ENCODE results near the gene SHE. TPM values are rescaled to one million over a fixed set of nuclear protein-coding genes. Genes with fewer than 3 reads are reported as not detected.

Gene SHE
- total and polyA plus RNA-seq, 2 donors (not counting 3 experiments of a cell fraction or from before 2014, with no cell fraction given): 30.1 to 52.7 TPM

DNA sequence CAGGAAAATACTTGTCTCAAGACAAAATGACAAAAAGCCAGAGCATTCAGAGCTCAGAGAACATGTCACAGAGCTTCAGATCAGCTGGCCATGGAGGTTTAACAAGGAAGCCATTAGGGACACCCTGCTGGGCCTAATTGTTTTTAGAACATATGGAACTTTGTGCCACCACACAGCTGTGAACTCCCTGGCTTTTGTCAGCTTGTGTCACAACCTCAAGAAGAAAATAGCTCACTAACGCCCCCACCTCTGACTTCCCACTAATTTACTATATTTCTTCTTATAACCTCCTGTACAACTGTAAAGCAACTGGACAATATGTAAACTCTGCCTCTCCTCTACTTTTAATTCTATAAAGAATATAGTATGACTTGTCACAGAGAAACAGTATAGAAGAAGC, 21.2 kb downstream of the SHE start:
- no peak overlapping the region for H3K9ac ChIP-seq (replicated peaks; ENCODE audit: extremely low read depth, insufficient read depth, low read length)
- DNase-seq (ENCODE audit: low read depth, low spot score) (peak; percentile 35), FAIRE-seq (no peak)
- H3K4me2 ChIP-seq (ENCODE audit: insufficient read depth, low read length): no peak overlapping the region
- ChIA-PET CTCF (interaction anchor here (0.7 to 8.9 kb wide), 18 partner anchors 11 to 183 kb away, joined by 3 to 489 read pairs (median 6); partner anchors contain the start of genes SHE and TDRD10), POLR2A (interaction anchor here (1.8 kb wide), 1 partner anchor 66 kb away, joined by 6 read pairs; no protein-coding TSS in a partner anchor)
- peaks cover 4% of the 10 kb centered on the region for H3K79me2 ChIP-seq (ENCODE audit: control insufficient read depth, insufficient read depth, low read length)
- intact Hi-C loops (cut with micrococcal nuclease): loop anchor here (5.0 to 10.0 kb wide), 2 partner anchors 396 to 494 kb away; partner anchors contain the start of genes CKS1B and SHC1
- H3K36me3 ChIP-seq (ENCODE audit: control insufficient read depth in 2 of 2, extremely low read depth in 1 of 2, insufficient read depth in 2 of 2, low read length in 2 of 2): peaks cover 15 to 17% of the 10 kb centered on the region in 2 experiments
- BruUV-seq (replicated peaks): no TSS peak
- no peaks in the 10 kb centered on the region for H3K9me3 ChIP-seq (replicated peaks; ENCODE audit: control insufficient read depth, insufficient read depth, low read length)
- H2AFZ ChIP-seq (ENCODE audit: low read depth, low read length): no peak overlapping the region
- no peaks in the 10 kb centered on the region for H3K9me1 ChIP-seq (replicated peaks; ENCODE audit: control insufficient read depth, extremely low read depth, insufficient read depth, low read length)
- no peaks in the 10 kb centered on the region for H4K20me1 ChIP-seq (replicated peaks; ENCODE audit: control insufficient read depth, extremely low read depth, insufficient read depth, low read length)
- peak overlapping the region; percentile 24 for H3K27ac ChIP-seq (ENCODE audit: insufficient read depth, low read depth, low read length)
- no peak overlapping the region for H3K4me3 ChIP-seq (replicated peaks in 1 of 3; ENCODE audit: insufficient read depth in 1 of 3, low read depth in 1 of 3, low read length in 3 of 3)
- TF ChIP-seq POLR2AphosphoS5 (IDR thresholded peaks at IDR 0.05; ENCODE audit: insufficient read depth, low read depth, low read length): no peak
- no peaks in the 10 kb centered on the region for H3K27me3 ChIP-seq (ENCODE audit: control insufficient read depth in 2 of 2, insufficient read depth in 2 of 2, low read length in 2 of 2)
- dilution Hi-C loops (cut with MboI; ENCODE audit: extremely low pct_ligation_motif_present, low sequenced_read_pairs): no loop called here
- peaks cover 46% of the 10 kb centered on the region for H3K4me1 ChIP-seq (ENCODE audit: control insufficient read depth, extremely low read depth, insufficient read depth, low read length)

DNA sequence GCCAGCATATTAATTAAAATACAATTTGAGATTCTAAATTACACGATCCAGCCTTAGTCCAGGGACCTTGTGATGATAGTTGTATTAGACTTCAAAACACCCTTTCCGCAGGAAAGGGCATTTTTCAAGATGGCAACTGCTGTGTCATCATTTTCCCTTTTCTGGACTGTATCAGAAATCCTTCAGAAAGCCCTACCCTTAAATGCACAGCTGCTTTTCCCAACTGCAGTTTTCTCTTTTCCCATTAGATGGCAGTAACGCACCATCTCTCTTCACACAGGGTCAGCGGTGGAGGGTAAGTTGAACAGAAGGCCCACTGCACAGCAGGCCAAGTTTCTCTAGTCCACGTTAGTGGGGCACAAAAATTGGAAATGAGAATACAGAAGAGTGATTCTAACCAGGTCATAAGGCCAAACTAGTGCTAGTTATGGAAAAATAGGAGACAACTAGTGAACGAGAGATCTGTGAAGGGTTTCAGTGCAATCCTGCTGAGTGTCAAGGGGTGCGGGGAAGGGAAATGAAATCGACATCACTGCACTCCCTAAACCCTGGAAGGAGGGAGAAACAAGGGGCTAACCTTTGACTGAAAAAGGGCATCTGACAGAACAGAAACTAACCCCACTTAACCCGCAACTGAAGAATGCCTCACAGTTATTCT, 22.3 kb downstream of the SHE start:
- DNase-seq (ENCODE audit: low read depth, low spot score) (peak; percentile 92), FAIRE-seq (peak; percentile 82)
- peaks cover 4% of the 10 kb centered on the region for H3K79me2 ChIP-seq (ENCODE audit: control insufficient read depth, insufficient read depth, low read length)
- peaks cover 35% of the 10 kb centered on the region for H3K4me1 ChIP-seq (ENCODE audit: control insufficient read depth, extremely low read depth, insufficient read depth, low read length)
- H3K4me3 ChIP-seq (replicated peaks in 1 of 3; ENCODE audit: insufficient read depth in 1 of 3, low read depth in 1 of 3, low read length in 3 of 3): no peak overlapping the region
- intact Hi-C loops (cut with micrococcal nuclease) (loop anchor here (1.0 to 10.0 kb wide), 6 partner anchors 66 to 495 kb away; partner anchors contain the start of genes CKS1B, IL6R, SHC1 and TPM3), dilution Hi-C loops (cut with MboI; ENCODE audit: extremely low pct_ligation_motif_present, low sequenced_read_pairs) (no loop called here)
- TF ChIP-seq, protein P1, sequence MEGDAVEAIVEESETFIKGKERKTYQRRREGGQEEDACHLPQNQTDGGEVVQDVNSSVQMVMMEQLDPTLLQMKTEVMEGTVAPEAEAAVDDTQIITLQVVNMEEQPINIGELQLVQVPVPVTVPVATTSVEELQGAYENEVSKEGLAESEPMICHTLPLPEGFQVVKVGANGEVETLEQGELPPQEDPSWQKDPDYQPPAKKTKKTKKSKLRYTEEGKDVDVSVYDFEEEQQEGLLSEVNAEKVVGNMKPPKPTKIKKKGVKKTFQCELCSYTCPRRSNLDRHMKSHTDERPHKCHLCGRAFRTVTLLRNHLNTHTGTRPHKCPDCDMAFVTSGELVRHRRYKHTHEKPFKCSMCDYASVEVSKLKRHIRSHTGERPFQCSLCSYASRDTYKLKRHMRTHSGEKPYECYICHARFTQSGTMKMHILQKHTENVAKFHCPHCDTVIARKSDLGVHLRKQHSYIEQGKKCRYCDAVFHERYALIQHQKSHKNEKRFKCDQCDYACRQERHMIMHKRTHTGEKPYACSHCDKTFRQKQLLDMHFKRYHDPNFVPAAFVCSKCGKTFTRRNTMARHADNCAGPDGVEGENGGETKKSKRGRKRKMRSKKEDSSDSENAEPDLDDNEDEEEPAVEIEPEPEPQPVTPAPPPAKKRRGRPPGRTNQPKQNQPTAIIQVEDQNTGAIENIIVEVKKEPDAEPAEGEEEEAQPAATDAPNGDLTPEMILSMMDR (IDR thresholded peaks at IDR 0.05; ENCODE audit: extremely low read depth in 1 of 2, insufficient read depth in 1 of 2, low read depth in 1 of 2, low read length in 2 of 2): peak; percentile 77 to 93
- TF ChIP-seq GATA2 (IDR thresholded peaks at IDR 0.05; ENCODE audit: insufficient read depth, insufficient read length, low read depth, low read length): no peak
- ChIA-PET CTCF (interaction anchor here (0.6 to 8.9 kb wide), 56 partner anchors 10 to 1622 kb away, joined by 3 to 489 read pairs (median 4); partner anchors contain the start of genes ATP8B2, CHRNB2, SHE and TDRD10), POLR2A (interaction anchor here (0.6 to 2.3 kb wide), 2 partner anchors 67 to 515 kb away, joined by 8 read pairs; no protein-coding TSS in a partner anchor)
- no peak overlapping the region for H3K4me2 ChIP-seq (ENCODE audit: insufficient read depth, low read length)
- no TSS peak for BruUV-seq (replicated peaks)
- H3K36me3 ChIP-seq (ENCODE audit: control insufficient read depth in 2 of 2, extremely low read depth in 1 of 2, insufficient read depth in 2 of 2, low read length in 2 of 2): peaks cover 15% of the 10 kb centered on the region in 2 experiments
- H3K9me1 ChIP-seq (replicated peaks; ENCODE audit: control insufficient read depth, extremely low read depth, insufficient read depth, low read length): no peaks in the 10 kb centered on the region
- H3K27ac ChIP-seq (ENCODE audit: insufficient read depth, low read depth, low read length): no peak overlapping the region
- no peak overlapping the region for H3K9ac ChIP-seq (replicated peaks; ENCODE audit: extremely low read depth, insufficient read depth, low read length)
- H3K27me3 ChIP-seq (ENCODE audit: control insufficient read depth in 2 of 2, insufficient read depth in 2 of 2, low read length in 2 of 2): no peaks in the 10 kb centered on the region
- H3K9me3 ChIP-seq (replicated peaks; ENCODE audit: control insufficient read depth, insufficient read depth, low read length): no peaks in the 10 kb centered on the region
- no peak overlapping the region for H2AFZ ChIP-seq (ENCODE audit: low read depth, low read length)
- no peaks in the 10 kb centered on the region for H4K20me1 ChIP-seq (replicated peaks; ENCODE audit: control insufficient read depth, extremely low read depth, insufficient read depth, low read length)
